GM18861 (cell line): ENCODE measurements around the gene ZNF888.
"Not testable (repeated sequence)": the region's sequence is repeated elsewhere in the genome, so short reads cannot be mapped to it uniquely, and the experiment has no call there.

ENCODE experiments used
- ATAC-seq: cut with Tn5 transposase; IDR thresholded peaks from one replicate; pipeline ENCODE4 v1.9.1; 2021; ENCODE audit not compliant: unreplicated experiment

ZNF888 gene

GRCh38 chr19:52941941-52942385 lies 18.7 kb upstream of the ZNF888 start:
- ATAC-seq: peak; percentile 15

- ATAC-seq: not testable (repeated sequence)
Measured at GRCh38 chr19:52941523-52941922, 18.3 kb upstream of the ZNF888 start.

GRCh38 chr19:52940905-52941304 lies 17.7 kb upstream of the ZNF888 start:
- not testable (repeated sequence) for ATAC-seq

GRCh38 chr19:52938761-52939160 lies 15.5 kb upstream of the ZNF888 start:
- no peak for ATAC-seq

GRCh38 chr19:52936954-52937325 lies 13.7 kb upstream of the ZNF888 start:
- no peak for ATAC-seq

- ATAC-seq: no peak
Measured at GRCh38 chr19:52936151-52936953, 13.1 kb upstream of the ZNF888 start.

GRCh38 chr19:52935434-52935833 lies 12.2 kb upstream of the ZNF888 start:
- no peak for ATAC-seq

- not testable (repeated sequence) for ATAC-seq
Measured at GRCh38 chr19:52924641-52925040, 1.4 kb upstream of the ZNF888 start.

GRCh38 chr19:52923778-52924593 lies 758 bp upstream of the ZNF888 start:
- no peak for ATAC-seq

GRCh38 chr19:52917531-52917930 lies 5.7 kb downstream of the ZNF888 start:
- ATAC-seq: no peak

GRCh38 chr19:52910648-52911047 lies 12.6 kb downstream of the ZNF888 start:
- no peak for ATAC-seq

- not testable (repeated sequence) for ATAC-seq
Measured at GRCh38 chr19:52904052-52904780, 19.0 kb downstream of the ZNF888 start.

- no peak for ATAC-seq
Measured at GRCh38 chr19:52901842-52902241, 21.4 kb downstream of the ZNF888 start.

GRCh38 chr19:52898596-52898995 lies 24.6 kb downstream of the ZNF888 start:
- not testable (repeated sequence) for ATAC-seq

- ATAC-seq: no peak
Measured at GRCh38 chr19:52898101-52898500, 25.1 kb downstream of the ZNF888 start.

GRCh38 chr19:52897138-52897935 lies 25.9 kb downstream of the ZNF888 start, which contains the start of gene ZNF320:
Gene ZNF320 (minus strand): TSS chr19:52897635. CDS start chr19:52890255, 7,380 bp downstream.
- ATAC-seq: peak; percentile 82

- no peak for ATAC-seq
Measured at GRCh38 chr19:52896431-52897137, 26.6 kb downstream of the ZNF888 start.

GRCh38 chr19:52891336-52891735 lies 31.9 kb downstream of the ZNF888 start:
- ATAC-seq: no peak

- ATAC-seq: no peak
Measured at GRCh38 chr19:52889931-52890330, 33.3 kb downstream of the ZNF888 start.

- no peak for ATAC-seq
Measured at GRCh38 chr19:52889076-52889475, 34.2 kb downstream of the ZNF888 start.
